ENCODE measurements around the gene TTL.
"Not testable (repeated sequence)": the region's sequence is repeated elsewhere in the genome, so short reads cannot be mapped to it uniquely, and the experiment has no call there.

Gene TTL

GRCh38 chr2:112524276-112524675 lies 42.3 kb downstream of the TTL start:
- DNase-seq = not testable (repeated sequence)

GRCh38 chr2:112528541-112528940 lies 46.6 kb downstream of the TTL start:
- no peak for DNase-seq

DNA sequence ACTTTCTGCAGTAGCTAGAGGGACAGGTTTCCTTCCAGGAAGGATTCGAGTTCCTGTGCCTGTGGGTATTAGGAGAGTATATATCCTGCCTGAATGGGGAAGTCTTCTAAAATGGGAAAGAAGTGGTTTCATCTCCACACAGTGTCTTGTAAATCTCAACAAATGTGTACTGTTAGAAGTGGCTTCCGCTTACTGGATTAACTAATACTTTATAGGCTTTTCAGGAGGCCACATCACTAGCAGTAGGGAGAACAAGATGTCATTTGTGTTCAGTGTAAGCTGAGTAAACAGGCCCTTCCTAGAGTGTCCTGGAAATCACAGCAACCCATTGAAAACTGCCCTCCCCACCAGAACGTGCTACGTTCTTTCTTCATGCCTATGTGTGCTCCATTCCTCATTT lies 47.8 kb downstream of the TTL start:
- no peak for DNase-seq

- no peak for DNase-seq
Observed at GRCh38 chr2:112530728-112531127, 48.8 kb downstream of the TTL start.

DNA sequence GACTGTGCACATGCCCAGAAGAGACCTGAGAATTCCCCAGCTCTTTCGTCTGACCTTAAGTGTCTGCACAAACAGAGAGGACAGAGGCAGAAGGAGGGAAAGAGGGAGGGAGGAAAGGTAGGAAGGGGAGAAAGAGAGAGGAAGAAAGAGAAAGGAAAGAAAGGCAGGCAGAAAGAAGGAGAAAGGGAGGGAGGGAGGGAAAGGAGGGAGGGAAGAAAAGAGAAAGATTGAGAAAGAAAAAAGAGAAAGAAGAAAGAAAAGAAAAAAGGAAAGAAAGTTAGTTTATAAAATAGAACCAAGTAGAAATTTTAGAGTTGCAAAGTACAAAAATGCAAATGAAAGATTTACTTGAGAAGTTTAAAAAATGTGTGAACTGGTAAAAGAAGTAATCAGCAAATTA lies 52.9 kb downstream of the TTL start:
- no peak for DNase-seq

- DNase-seq = not testable (repeated sequence)
Observed at GRCh38 chr2:112536665-112537064, 54.7 kb downstream of the TTL start.

GRCh38 chr2:112539306-112539705 lies 57.4 kb downstream of the TTL start:
- no peak for DNase-seq

DNA sequence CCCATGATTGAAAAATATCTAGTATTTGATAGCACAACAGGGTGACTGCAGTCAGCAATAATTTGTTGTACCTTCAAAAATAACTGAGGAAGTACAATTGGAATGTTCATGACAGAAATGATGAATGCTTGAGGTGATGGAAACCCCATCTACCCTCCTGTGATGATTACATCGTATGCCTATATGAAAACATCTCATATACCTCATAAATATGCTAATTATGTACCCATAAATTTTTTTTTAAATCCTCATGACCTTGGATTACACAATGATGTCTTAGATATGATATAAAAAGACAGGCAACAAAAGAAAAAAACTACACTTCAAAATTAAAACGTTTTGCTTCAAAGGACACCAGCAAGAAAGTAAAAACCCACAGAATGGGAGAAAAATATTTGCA lies 59.0 kb downstream of the TTL start:
- no peak for DNase-seq

DNA sequence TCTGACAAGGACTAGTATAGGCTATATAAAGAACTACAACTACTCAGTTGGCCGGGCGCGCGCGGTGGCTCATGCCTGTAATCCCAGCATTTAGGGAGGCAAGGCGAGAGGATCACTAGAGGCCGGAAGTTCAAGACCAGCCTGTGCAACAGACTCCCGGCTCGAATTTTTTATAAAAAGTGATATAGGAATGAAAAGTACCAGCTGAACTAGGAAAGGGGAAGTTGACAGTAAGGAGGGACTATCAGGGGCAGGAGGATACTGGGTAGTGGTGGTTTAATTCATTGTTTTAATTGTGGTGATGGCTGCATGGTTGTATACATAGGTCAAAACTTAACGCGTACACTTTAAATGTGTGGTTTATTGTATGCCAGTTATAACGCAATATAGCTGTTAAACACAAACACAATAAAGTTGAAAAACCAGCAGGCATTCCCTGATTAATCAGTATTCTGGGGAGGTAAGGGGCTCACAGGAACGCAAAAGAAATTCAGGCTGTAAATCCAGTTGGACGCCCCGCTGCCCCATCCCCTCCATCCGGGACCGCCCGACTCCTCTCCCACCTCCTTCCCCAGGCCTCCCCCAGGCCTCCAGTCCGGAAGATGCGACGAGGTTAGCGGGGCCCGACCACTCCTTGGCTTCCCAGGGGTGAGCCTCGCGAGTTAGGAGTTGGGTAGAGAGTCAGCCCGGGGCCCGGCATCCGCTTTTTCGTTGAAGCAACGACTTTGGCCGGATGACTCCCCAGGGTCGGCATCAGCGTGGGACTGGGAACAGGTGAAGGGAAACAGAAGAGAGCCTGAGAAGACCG lies 59.6 kb downstream of the TTL start:
- peak; percentile 56 to 68 (median 58) for DNase-seq

GRCh38 chr2:112542123-112542983 lies 60.4 kb downstream of the TTL start, which contains the start of gene POLR1B:
Gene POLR1B (plus strand): TSS chr2:112542465. CDS start chr2:112542495, 30 bp downstream.
- peak; percentile 57 to 73 (median 60) for DNase-seq

DNA sequence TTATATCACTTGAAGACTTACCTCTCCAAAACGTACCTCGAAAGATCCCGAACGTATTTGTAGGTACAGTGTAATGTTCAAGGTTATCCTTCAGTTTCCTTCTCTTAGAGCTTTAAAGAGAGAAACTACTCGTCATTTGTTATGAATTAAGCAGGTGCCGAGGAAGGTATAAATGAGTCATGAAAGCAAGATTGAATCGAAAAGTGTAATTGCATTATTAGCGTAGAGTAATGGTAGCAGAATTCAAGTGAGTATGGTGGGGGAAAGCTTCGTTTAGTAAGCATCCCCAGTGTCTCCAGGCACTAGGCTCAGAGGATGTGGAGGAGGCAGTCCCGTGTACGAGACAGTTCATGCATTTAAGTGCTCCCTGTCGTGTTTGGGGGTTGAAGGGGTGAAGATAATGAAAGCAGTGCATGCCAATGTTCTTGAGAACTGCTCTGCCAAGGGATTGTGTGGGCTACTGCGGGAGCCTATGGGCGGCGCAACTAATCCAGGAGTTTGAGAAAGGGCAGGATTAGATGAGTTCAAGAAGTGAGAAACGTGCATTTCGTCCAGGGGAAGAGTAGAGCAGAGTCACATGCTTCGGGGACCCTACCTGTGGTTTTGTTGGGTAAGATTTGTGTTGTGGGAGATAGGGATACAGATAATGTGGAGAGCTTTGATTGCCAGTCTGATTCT lies 61.2 kb downstream of the TTL start:
- DNase-seq = no peak

GRCh38 chr2:112547333-112547732 lies 65.4 kb downstream of the TTL start:
- DNase-seq = no peak

DNA sequence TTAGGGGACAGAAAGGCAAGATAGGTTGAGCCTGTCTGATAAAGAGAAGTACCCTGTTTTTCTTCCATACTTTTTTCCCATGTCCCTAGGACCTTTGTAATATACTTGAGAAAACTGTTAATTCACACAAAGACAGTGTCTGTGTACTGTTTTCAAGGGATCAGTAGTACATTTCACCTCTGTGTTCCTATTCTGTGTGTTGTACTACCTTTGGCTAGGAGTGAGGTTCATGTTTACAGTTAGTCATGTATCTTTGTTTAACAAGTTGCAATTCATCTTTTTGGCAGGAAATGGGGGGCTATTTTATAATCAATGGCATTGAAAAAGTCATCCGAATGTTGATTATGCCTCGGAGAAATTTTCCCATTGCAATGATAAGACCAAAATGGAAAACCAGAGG lies 67.0 kb downstream of the TTL start:
- no peak for DNase-seq

- no peak for DNase-seq
Observed at GRCh38 chr2:112566104-112566503, 84.1 kb downstream of the TTL start.

- not testable (repeated sequence) for DNase-seq
Observed at GRCh38 chr2:112566508-112566907, 84.6 kb downstream of the TTL start.

DNA sequence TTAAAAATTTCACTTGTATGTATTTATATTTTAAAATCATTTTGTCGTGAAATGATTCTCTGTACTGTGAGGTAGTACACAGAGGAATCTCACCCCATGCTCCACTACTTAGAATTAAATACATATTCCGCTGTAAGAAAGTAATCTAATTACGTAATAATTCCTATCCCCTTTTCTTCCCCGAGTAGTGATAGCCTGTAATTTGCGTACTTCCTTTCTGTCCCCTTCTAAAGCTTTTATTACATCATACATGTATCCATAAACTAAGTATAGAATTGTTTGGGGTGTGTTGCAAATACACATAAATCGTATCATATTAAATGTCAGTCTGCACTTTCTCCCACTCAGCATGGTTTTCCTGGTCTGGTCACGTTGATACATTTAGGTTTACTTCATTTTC lies 90.0 kb downstream of the TTL start:
- no peak for DNase-seq

DNA sequence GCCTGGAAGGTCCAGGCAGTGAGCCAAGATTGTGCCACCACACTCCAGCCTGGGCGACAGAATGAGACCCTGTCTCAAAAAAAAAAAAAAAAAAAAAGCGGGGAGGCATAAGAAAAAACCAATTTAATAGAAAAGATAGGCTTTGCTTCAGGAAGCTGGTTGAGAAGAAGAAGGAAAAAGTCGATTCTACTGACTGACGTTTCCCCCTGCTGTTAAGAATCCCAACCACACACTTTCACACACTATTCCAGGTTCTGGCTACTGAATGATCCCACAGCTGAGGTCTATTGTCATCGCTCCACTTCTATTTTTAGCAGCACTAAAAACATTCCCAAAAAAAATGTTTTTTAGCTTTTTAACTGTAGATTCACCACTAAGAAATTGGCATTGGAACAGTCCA lies 95.8 kb downstream of the TTL start:
- DNase-seq = no peak

- no peak for DNase-seq
Observed at GRCh38 chr2:112579241-112579640, 97.3 kb downstream of the TTL start.

GRCh38 chr2:112580084-112580483 lies 98.1 kb downstream of the TTL start:
- DNase-seq = no peak

GRCh38 chr2:112582314-112582746 lies 100.4 kb downstream of the TTL start:
- DNase-seq = no peak

GRCh38 chr2:112583497-112584133 lies 101.7 kb downstream of the TTL start:
- DNase-seq = no peak

GRCh38 chr2:112584134-112584890 lies 102.4 kb downstream of the TTL start, which contains the start of gene CHCHD5:
Gene CHCHD5 (plus strand): TSS chr2:112584609. CDS start chr2:112584648, 39 bp downstream.
- peak; percentile 78 to 89 (median 86) for DNase-seq

All from activated CD4-positive, CD25-positive, alpha-beta regulatory T cell (primary cell).